DND-41 (cell line): ENCODE data around the gene CTBP2.

ENCODE experiments used
- ATAC-seq: fragments of 200-7000 bp; cut with Tn5 transposase; 3 replicates; pipeline ENCODE4 v1.9.1; 2021; ENCODE audit warnings: low read depth; ENCODE audit not compliant: insufficient read depth
- DNase-seq: peaks from one replicate; pipeline ENCODE4 v3.0.0-alpha.2; 2020
- H2AFZ ChIP-seq: 2 replicates; pipeline ENCODE4 v1.6.0; 2012; ENCODE audit warnings: low read depth, low read length
- H3K27ac ChIP-seq: 2 replicates; pipeline ENCODE4 v1.5.1; 2012; ENCODE audit warnings: low read length, inconsistent platforms
- H3K27me3 ChIP-seq: fragments of 200-600 bp; sonication (generic); 2 replicates; pipeline ENCODE4 v1.6.0; 2012; ENCODE audit warnings: low read length, mild to moderate bottlenecking, inconsistent platforms; ENCODE audit not compliant: insufficient read depth, poor library complexity
- H3K36me3 ChIP-seq: 2 replicates; pipeline ENCODE4 v1.5.1; 2012; ENCODE audit warnings: low read length, inconsistent platforms; ENCODE audit not compliant: insufficient read depth
- H3K4me1 ChIP-seq: 2 replicates; pipeline ENCODE4 v1.5.1; 2012; ENCODE audit warnings: mild to moderate bottlenecking, low read length; ENCODE audit not compliant: insufficient read depth
- H3K4me2 ChIP-seq: 2 replicates; pipeline ENCODE4 v1.6.0; 2012; ENCODE audit warnings: mild to moderate bottlenecking, moderate library complexity, low read length, inconsistent platforms; ENCODE audit not compliant: insufficient read depth
- H3K4me3 ChIP-seq, 2 experiments: fragments of 200-600 bp in 1 of 2; shearing (Covaris generic) in 1 of 2; 2 replicates each; pipeline ENCODE4 v1.5.1; 2012 to 2016; ENCODE audit warnings: inconsistent platforms in 2 of 2, low read length in 2 of 2, mild to moderate bottlenecking in 2 of 2, low read depth in 1 of 2, moderate library complexity in 1 of 2
- H3K79me2 ChIP-seq: 2 replicates; pipeline ENCODE4 v1.6.0; 2012; ENCODE audit warnings: low read length, inconsistent platforms; ENCODE audit not compliant: insufficient read depth
- H3K9ac ChIP-seq: 2 replicates; pipeline ENCODE4 v1.6.0; 2012; ENCODE audit warnings: low read depth, mild to moderate bottlenecking, inconsistent platforms, low read length, moderate library complexity
- H3K9me3 ChIP-seq: 2 replicates; pipeline ENCODE4 v1.5.1; 2012; ENCODE audit warnings: low read length, moderate library complexity, mild to moderate bottlenecking, inconsistent platforms; ENCODE audit not compliant: insufficient read depth, severe bottlenecking
- H4K20me1 ChIP-seq: 2 replicates; pipeline ENCODE4 v1.6.0; 2012; ENCODE audit warnings: low read length; ENCODE audit not compliant: insufficient read depth
- EZH2 ChIP-seq: IDR thresholded peaks from 3 replicates; pipeline ENCODE4 v1.6.1; 2012; ENCODE audit warnings: borderline replicate concordance, low read depth, mild to moderate bottlenecking, moderate library complexity, low read length, inconsistent platforms; ENCODE audit not compliant: severe bottlenecking
- TF ChIP-seq, protein P1 (sequence below): IDR thresholded peaks from 2 replicates; pipeline ENCODE4 v1.5.1; 2012; ENCODE audit warnings: borderline replicate concordance, low read length, moderate library complexity, mild to moderate bottlenecking; ENCODE audit not compliant: poor library complexity, severe bottlenecking; ENCODE audit errors: extremely low read depth

Gene CTBP2

DNA sequence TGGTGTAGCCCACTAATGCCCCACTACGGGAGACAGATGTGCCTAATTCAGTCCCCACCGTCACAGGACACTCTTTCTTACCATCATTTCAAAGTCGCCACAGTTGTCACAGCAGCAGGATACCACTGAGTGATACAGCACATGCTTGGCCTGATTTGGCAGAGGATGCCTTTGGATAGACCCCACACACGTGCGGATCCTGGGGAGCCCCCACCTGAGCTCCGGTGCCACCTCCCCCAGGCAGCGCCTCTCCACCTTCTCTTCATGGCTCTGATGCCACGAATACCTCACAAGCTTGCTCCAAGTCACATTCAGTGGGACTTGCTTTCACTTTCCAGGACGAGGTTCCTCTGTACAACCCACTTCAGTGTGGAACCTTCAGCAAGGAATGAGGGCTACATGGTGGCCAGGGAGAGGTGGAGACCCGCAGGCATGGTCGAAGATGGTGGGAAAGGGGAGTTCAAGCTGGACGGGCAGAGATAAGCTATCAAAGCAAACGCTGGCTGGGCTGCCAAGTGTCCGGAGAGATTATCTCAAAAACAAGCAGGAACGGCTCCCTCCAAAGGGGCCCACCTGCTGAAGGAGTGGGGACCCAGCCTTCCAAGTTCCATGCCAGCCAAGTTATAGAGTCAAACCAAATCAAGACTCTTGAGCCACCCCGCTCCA is 111.0 kb downstream of the CTBP2 start:
- H3K4me2 ChIP-seq = no peak overlapping the region
- ATAC-seq = no peak; the same call in 2 of the 3 replicates
- H2AFZ ChIP-seq = no peak overlapping the region
- TF ChIP-seq EZH2 = no peak
- TF ChIP-seq, protein P1, sequence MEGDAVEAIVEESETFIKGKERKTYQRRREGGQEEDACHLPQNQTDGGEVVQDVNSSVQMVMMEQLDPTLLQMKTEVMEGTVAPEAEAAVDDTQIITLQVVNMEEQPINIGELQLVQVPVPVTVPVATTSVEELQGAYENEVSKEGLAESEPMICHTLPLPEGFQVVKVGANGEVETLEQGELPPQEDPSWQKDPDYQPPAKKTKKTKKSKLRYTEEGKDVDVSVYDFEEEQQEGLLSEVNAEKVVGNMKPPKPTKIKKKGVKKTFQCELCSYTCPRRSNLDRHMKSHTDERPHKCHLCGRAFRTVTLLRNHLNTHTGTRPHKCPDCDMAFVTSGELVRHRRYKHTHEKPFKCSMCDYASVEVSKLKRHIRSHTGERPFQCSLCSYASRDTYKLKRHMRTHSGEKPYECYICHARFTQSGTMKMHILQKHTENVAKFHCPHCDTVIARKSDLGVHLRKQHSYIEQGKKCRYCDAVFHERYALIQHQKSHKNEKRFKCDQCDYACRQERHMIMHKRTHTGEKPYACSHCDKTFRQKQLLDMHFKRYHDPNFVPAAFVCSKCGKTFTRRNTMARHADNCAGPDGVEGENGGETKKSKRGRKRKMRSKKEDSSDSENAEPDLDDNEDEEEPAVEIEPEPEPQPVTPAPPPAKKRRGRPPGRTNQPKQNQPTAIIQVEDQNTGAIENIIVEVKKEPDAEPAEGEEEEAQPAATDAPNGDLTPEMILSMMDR = no peak
- no peak overlapping the region for H3K9ac ChIP-seq
- H3K36me3 ChIP-seq = no peaks in the 10 kb centered on the region
- H3K79me2 ChIP-seq = peaks cover 42% of the 10 kb centered on the region
- H4K20me1 ChIP-seq = peaks cover 48% of the 10 kb centered on the region
- no peaks in the 10 kb centered on the region for H3K9me3 ChIP-seq
- no peaks in the 10 kb centered on the region for H3K4me1 ChIP-seq
- no peak overlapping the region for H3K27ac ChIP-seq
- no peak overlapping the region for H3K4me3 ChIP-seq
- no peak for DNase-seq
- H3K27me3 ChIP-seq = no peaks in the 10 kb centered on the region

DNA sequence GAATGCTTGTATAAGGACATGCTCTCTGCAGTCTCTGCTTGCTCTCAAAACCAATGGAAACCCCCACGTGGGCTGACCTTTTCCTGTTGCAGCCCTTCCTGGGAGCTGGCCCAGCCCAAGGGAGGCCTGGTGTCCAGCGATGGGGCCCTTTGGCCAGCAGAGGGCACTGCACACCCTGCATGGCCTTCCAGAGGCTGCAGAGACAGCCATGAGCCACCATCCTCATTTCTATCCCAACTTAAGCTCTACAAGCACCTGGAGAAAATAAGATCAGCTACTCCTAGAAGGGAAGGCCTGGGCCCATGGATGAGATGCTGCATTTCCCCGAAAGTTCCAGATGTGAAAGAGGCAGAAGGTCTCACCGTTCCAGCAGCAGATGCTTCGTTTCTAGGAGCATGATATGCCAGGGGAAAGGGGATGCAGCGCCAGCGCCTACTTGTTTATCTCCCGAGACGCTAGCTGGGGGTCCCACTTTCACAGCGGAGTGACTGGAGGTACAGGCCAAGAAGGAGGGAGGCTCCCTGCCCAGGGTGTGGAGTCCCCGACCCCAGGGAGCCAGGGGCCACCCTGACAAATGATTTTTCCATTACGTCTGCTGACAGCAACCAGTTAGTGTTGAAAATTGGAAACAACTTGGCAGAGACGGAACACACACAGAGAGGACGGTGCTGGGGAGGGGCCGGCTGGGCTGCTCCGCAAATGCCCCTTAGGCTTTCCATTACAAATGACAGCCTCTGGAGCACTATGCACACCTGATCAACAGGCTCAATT is 112.1 kb downstream of the CTBP2 start:
- H2AFZ ChIP-seq = no peak overlapping the region
- peaks cover 42% of the 10 kb centered on the region for H4K20me1 ChIP-seq
- ATAC-seq = peak; percentile 91
- H3K4me2 ChIP-seq = no peak overlapping the region
- H3K79me2 ChIP-seq = peaks cover 40% of the 10 kb centered on the region
- no peak overlapping the region for H3K4me3 ChIP-seq
- H3K9me3 ChIP-seq = no peaks in the 10 kb centered on the region
- no peaks in the 10 kb centered on the region for H3K36me3 ChIP-seq
- H3K27ac ChIP-seq = no peak overlapping the region
- TF ChIP-seq EZH2 = no peak
- TF ChIP-seq, protein P1 = peak; percentile 89
- no peaks in the 10 kb centered on the region for H3K27me3 ChIP-seq
- no peaks in the 10 kb centered on the region for H3K4me1 ChIP-seq
- no peak overlapping the region for H3K9ac ChIP-seq
- peak; percentile 62 for DNase-seq

DNA sequence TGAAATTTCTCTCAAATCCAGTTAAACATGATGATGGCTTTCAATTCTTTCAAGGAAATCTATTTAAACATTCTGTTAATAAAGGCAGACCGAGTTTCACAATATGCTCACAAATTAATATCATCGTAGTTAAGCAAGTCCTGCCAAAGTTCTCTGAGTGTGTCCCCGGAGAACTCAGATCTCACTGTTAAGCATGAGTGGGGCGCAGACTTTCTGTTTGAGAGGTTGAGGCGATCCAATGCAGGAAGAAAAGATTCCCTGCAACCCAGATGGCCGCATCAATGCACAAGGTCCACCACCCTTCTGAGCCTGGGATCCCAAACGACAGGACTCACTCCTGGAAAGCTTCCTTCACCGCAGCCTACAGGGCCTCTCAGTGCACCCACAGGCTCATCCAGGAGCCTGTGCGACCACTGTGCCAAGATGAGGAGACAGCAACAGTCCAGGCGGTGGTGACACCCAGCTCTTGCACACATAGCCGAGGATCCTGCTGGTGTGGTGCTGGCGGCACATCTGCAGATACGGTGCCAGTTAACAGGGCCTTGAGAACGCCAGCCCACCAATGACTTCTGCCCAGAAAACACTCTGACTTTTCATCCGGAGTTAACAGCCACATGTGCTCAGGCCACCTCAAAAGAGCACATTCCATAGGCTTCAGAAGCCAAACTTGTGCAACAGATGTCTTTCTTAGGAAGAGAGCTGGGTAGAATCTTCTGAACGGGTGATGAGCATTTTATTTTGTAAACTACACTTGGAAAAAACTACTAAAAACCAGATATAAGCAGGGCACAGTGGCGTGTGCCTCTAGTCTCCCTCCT is 116.3 kb downstream of the CTBP2 start:
- no peak overlapping the region for H3K4me2 ChIP-seq
- no peaks in the 10 kb centered on the region for H3K9me3 ChIP-seq
- H3K27ac ChIP-seq = no peak overlapping the region
- TF ChIP-seq EZH2 = no peak
- TF ChIP-seq, protein P1 = no peak
- H2AFZ ChIP-seq = no peak overlapping the region
- H4K20me1 ChIP-seq = peaks cover 24% of the 10 kb centered on the region
- peaks cover 44% of the 10 kb centered on the region for H3K79me2 ChIP-seq
- no peaks in the 10 kb centered on the region for H3K27me3 ChIP-seq
- no peak overlapping the region for H3K9ac ChIP-seq
- no peak overlapping the region for H3K4me3 ChIP-seq
- H3K4me1 ChIP-seq = no peaks in the 10 kb centered on the region
- DNase-seq (no peak), ATAC-seq (no peak)
- H3K36me3 ChIP-seq = no peaks in the 10 kb centered on the region
